ENCODE measurements around the gene MARCHF7. TPM values are rescaled to one million over a fixed set of nuclear protein-coding genes. Genes with fewer than 3 reads are reported as not detected.

MARCHF7 gene
- total RNA-seq, 2 donors from 2014 or later, result 60.1 to 81.2 TPM

DNA sequence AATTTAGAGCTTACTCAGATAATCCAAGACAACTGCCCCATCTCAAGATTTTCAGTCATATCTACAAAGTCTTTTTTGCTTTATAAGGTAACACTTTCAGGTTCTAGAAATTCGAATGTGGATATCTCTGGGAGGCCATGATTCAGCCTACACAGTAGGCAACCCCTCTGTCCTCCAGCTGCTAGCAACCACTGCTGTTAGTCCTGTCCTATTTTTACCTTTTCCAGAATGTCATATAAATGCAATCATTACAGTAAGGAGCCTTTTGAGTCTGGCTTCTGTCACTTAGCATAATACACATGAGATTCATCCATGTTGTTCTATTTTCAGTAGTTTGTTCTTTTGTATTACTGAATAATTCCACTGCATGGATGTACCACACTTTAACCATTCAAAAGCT lies 28.5 kb upstream of the MARCHF7 start:
- no peak for DNase-seq (ENCODE audit: low spot score)
- Histone ChIP-seq H3K4me3 (no peak overlapping the region), H3K27me3 (replicated peaks; ENCODE audit: insufficient read depth) (no peaks in the 10 kb centered on the region), H3K27ac (no peak overlapping the region), H3K4me1 (ENCODE audit: control insufficient read depth in 1 of 2, low read depth in 2 of 2) (peaks cover 0 to 4% of the 10 kb centered on the region in 2 donors), H3K36me3 (no peaks in the 10 kb centered on the region), H3K9me3 (no peaks in the 10 kb centered on the region)
- no peak for TF ChIP-seq CTCF (IDR thresholded peaks at IDR 0.05)
- no peak for ATAC-seq (ENCODE audit: insufficient number of reproducible peaks, low FRiP score, low read depth)

GRCh38 chr2:159684796-159685195 lies 27.5 kb upstream of the MARCHF7 start:
- Histone ChIP-seq H3K4me1 (ENCODE audit: control insufficient read depth in 1 of 2, low read depth in 2 of 2) (peaks cover 0 to 4% of the 10 kb centered on the region in 2 donors), H3K36me3 (no peaks in the 10 kb centered on the region), H3K9me3 (no peaks in the 10 kb centered on the region), H3K27ac (no peak overlapping the region), H3K4me3 (no peak overlapping the region), H3K27me3 (replicated peaks; ENCODE audit: insufficient read depth) (no peaks in the 10 kb centered on the region)
- no peak for DNase-seq (ENCODE audit: low spot score)
- no peak for ATAC-seq (ENCODE audit: insufficient number of reproducible peaks, low FRiP score, low read depth)
- TF ChIP-seq CTCF (IDR thresholded peaks at IDR 0.05), result no peak

- H3K27ac ChIP-seq, result no peak overlapping the region
- no peaks in the 10 kb centered on the region for H3K27me3 ChIP-seq (replicated peaks; ENCODE audit: insufficient read depth)
- no peaks in the 10 kb centered on the region for H3K36me3 ChIP-seq
- H3K4me3 ChIP-seq, result no peak overlapping the region
- no peak for TF ChIP-seq CTCF (IDR thresholded peaks at IDR 0.05)
- ATAC-seq (ENCODE audit: insufficient number of reproducible peaks, low FRiP score, low read depth) (no peak), DNase-seq (ENCODE audit: low spot score) (no peak)
- H3K4me1 ChIP-seq (ENCODE audit: control insufficient read depth in 1 of 2, low read depth in 2 of 2), result no peaks in the 10 kb centered on the region
- no peaks in the 10 kb centered on the region for H3K9me3 ChIP-seq
Measured at GRCh38 chr2:159694500-159695040, 17.7 kb upstream of the MARCHF7 start.

DNA sequence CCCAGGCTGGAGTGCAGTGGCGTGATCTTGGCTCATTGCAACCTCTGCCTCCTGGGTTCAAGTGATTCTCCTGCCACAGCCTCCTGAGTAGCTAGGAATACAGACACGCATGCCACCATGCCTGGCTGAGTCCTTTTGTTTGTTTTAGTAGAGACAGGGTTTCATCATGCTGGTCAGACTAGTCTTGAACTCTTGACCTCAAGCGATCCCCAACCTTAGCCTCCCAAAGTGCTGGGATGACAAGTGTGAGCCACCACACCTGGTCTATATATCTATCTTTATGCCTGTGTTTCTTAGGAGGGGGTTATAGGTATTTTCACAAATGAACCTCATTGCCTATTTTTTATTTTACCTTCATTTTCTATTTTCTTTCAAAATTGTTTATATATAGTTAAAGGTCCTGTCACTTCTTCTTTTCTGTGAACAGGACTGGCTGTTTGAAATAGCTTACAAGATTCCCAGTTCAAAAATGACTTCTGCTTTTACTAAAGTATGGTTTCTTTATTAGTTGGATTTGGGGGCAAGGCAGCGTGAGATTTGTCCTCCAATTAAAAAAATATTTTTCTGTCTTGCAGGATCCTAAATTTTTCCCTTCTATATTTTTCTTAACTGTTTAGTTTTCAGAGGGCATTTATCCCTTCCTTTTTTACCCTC lies 16.4 kb upstream of the MARCHF7 start:
- no peaks in the 10 kb centered on the region for H3K9me3 ChIP-seq
- H3K4me1 ChIP-seq (ENCODE audit: control insufficient read depth in 1 of 2, low read depth in 2 of 2), result no peaks in the 10 kb centered on the region
- ATAC-seq (ENCODE audit: insufficient number of reproducible peaks, low FRiP score, low read depth) (no peak), DNase-seq (ENCODE audit: low spot score) (no peak)
- H3K36me3 ChIP-seq, result no peaks in the 10 kb centered on the region
- no peak overlapping the region for H3K27ac ChIP-seq
- no peak for TF ChIP-seq CTCF (IDR thresholded peaks at IDR 0.05)
- no peak overlapping the region for H3K4me3 ChIP-seq
- no peaks in the 10 kb centered on the region for H3K27me3 ChIP-seq (replicated peaks; ENCODE audit: insufficient read depth)

- Histone ChIP-seq H3K4me1 (ENCODE audit: control insufficient read depth in 1 of 2, low read depth in 2 of 2) (no peaks in the 10 kb centered on the region), H3K9me3 (no peaks in the 10 kb centered on the region), H3K4me3 (no peak overlapping the region), H3K27me3 (replicated peaks; ENCODE audit: insufficient read depth) (no peaks in the 10 kb centered on the region), H3K27ac (no peak overlapping the region), H3K36me3 (no peaks in the 10 kb centered on the region)
- TF ChIP-seq CTCF (IDR thresholded peaks at IDR 0.05), result no peak
- DNase-seq (ENCODE audit: low spot score) (no peak), ATAC-seq (ENCODE audit: insufficient number of reproducible peaks, low FRiP score, low read depth) (no peak)
Measured at GRCh38 chr2:159703491-159703890, 8.8 kb upstream of the MARCHF7 start.

Measured in thoracic aorta (tissue), 2 donors.